KMS-11 (cell line): ENCODE measurements around the gene DHX16.
A peak's percentile ranks its signal among the peaks of the same experiment; 100 is the strongest.
"Not testable (repeated sequence)": the region's sequence is repeated elsewhere in the genome, so short reads cannot be mapped to it uniquely, and the experiment has no call there.

Source experiments
- H2AFZ ChIP-seq: fragments of 200-600 bp; sonication (generic); 2 replicates; pipeline ENCODE4 v1.6.1; 2016; ENCODE audit warnings: antibody characterized with exemption, mixed run types, low read depth
- H3K27ac ChIP-seq: fragments of 200-600 bp; sonication (generic); 2 replicates; pipeline ENCODE4 v1.6.1; 2016; ENCODE audit warnings: mild to moderate bottlenecking, mixed run types
- H3K27me3 ChIP-seq: fragments of 200-600 bp; sonication (generic); 2 replicates; pipeline ENCODE4 v1.6.1; 2017; ENCODE audit warnings: mild to moderate bottlenecking, low read depth, mixed run types, moderate library complexity; ENCODE audit not compliant: insufficient read depth
- H3K36me3 ChIP-seq: fragments of 200-600 bp; sonication (generic); 2 replicates; pipeline ENCODE4 v1.6.1; 2017; ENCODE audit warnings: mild to moderate bottlenecking, mixed run types; ENCODE audit not compliant: insufficient read depth
- H3K4me1 ChIP-seq: fragments of 200-600 bp; sonication (generic); 2 replicates; pipeline ENCODE4 v1.6.1; 2016; ENCODE audit warnings: mild to moderate bottlenecking, low read depth, mixed run types; ENCODE audit not compliant: poor library complexity, severe bottlenecking
- H3K4me2 ChIP-seq: fragments of 200-600 bp; sonication (generic); 2 replicates; pipeline ENCODE4 v1.7.0; 2016; ENCODE audit warnings: mild to moderate bottlenecking, mixed run types
- H3K4me3 ChIP-seq: fragments of 200-600 bp; sonication (generic); IDR thresholded peaks from 2 replicates; pipeline ENCODE4 v1.6.1; 2017; ENCODE audit warnings: low read depth, low read length, mixed read lengths; ENCODE audit not compliant: insufficient read depth
- H3K79me2 ChIP-seq: fragments of 200-600 bp; sonication (generic); 2 replicates; pipeline ENCODE4 v1.6.1; 2016; ENCODE audit warnings: low read depth, mixed run types; ENCODE audit not compliant: insufficient read depth
- H3K9ac ChIP-seq: fragments of 200-600 bp; sonication (generic); 2 replicates; pipeline ENCODE4 v1.6.1; 2016; ENCODE audit warnings: mild to moderate bottlenecking, mixed run types
- H4K20me1 ChIP-seq: fragments of 200-600 bp; sonication (generic); 2 replicates; pipeline ENCODE4 v1.6.1; 2016; ENCODE audit warnings: mild to moderate bottlenecking, mixed run types; ENCODE audit not compliant: insufficient read depth
- CTCF ChIP-seq: fragments of 200-600 bp; sonication (generic); conservative IDR thresholded peaks from 2 replicates; pipeline ENCODE4 v1.6.1; 2017; ENCODE audit warnings: low read depth, mild to moderate bottlenecking, antibody characterized with exemption, low read length, moderate library complexity, mixed read lengths

Gene DHX16

GRCh38 chr6:30719791-30720737 lies 47.3 kb upstream of the DHX16 start, which contains the start of gene TUBB:
Gene TUBB (plus strand): TSS chr6:30720352. CDS start chr6:30720507, 155 bp downstream.
- H3K4me1 ChIP-seq: peaks cover 62% of the 10 kb centered on the region
- peak within 1 kb of the TSS; percentile 96 for H3K27ac ChIP-seq

GRCh38 chr6:30719356-30719755 lies 46.5 kb upstream of the DHX16 start:
- Histone ChIP-seq H3K27ac (peak overlapping the region; percentile 96), H4K20me1 (peaks cover 29% of the 10 kb centered on the region), H3K79me2 (peaks cover 50% of the 10 kb centered on the region), H3K4me1 (peaks cover 62% of the 10 kb centered on the region), H3K36me3 (peaks cover 23% of the 10 kb centered on the region; the same call in 1 of the 2 replicates), H3K9ac (peak overlapping the region; percentile 99; the same call in 1 of the 2 replicates), H2AFZ (peak overlapping the region; percentile 24; the same call in 1 of the 2 replicates), H3K4me3 (no peak overlapping the region), H3K27me3 (no peaks in the 10 kb centered on the region), H3K4me2 (peak overlapping the region; percentile 85)
- no peak for TF ChIP-seq CTCF

More at GRCh38 chr6:30719791-30720737, 47.3 kb upstream of the DHX16 start, which contains the start of gene TUBB:
- peaks cover 32% of the 10 kb centered on the region for H4K20me1 ChIP-seq
- no peak within 1 kb of the TSS for H3K4me3 ChIP-seq
- H3K36me3 ChIP-seq: peaks cover 23% of the 10 kb centered on the region; the same call in 1 of the 2 replicates
- no peaks in the 10 kb centered on the region for H3K27me3 ChIP-seq
- peak within 1 kb of the TSS; percentile 99 for H3K9ac ChIP-seq
- peak within 1 kb of the TSS; percentile 88 for H3K4me2 ChIP-seq
- peak within 1 kb of the TSS; percentile 24; the same call in 1 of the 2 replicates for H2AFZ ChIP-seq
- no peak for TF ChIP-seq CTCF
- peaks cover 56% of the 10 kb centered on the region for H3K79me2 ChIP-seq

GRCh38 chr6:30717845-30718720 lies 45.3 kb upstream of the DHX16 start:
- H3K27me3 ChIP-seq, H2AFZ ChIP-seq, H3K4me3 ChIP-seq: not testable (repeated sequence)
- Histone ChIP-seq H3K36me3 (peaks cover 14% of the 10 kb centered on the region; the same call in 1 of the 2 replicates), H3K79me2 (peaks cover 39% of the 10 kb centered on the region), H3K4me1 (peaks cover 63% of the 10 kb centered on the region), H3K27ac (peak overlapping the region; percentile 96), H3K9ac (peak overlapping the region; percentile 32; the same call in 1 of the 2 replicates), H4K20me1 (peaks cover 16% of the 10 kb centered on the region), H3K4me2 (peak overlapping the region; percentile 85)

GRCh38 chr6:30717129-30717844 lies 44.5 kb upstream of the DHX16 start, which contains the start of gene MDC1:
Gene MDC1 (minus strand): TSS chr6:30717281. CDS start chr6:30715175, 2,106 bp downstream.
- peaks cover 31% of the 10 kb centered on the region for H3K79me2 ChIP-seq
- peaks cover 63% of the 10 kb centered on the region for H3K4me1 ChIP-seq
- peaks cover 8% of the 10 kb centered on the region; the same call in 1 of the 2 replicates for H4K20me1 ChIP-seq
- H2AFZ ChIP-seq: peak within 1 kb of the TSS; percentile 31; the same call in 1 of the 2 replicates
- peak within 1 kb of the TSS; percentile 74 for H3K9ac ChIP-seq
- H3K27me3 ChIP-seq: no peaks in the 10 kb centered on the region
- peak within 1 kb of the TSS; percentile 96 for H3K27ac ChIP-seq
- peaks cover 6% of the 10 kb centered on the region; the same call in 1 of the 2 replicates for H3K36me3 ChIP-seq
- H3K4me2 ChIP-seq: peak within 1 kb of the TSS; percentile 89
- H3K4me3 ChIP-seq: no peak within 1 kb of the TSS
- no peak for TF ChIP-seq CTCF
